NCI-H1092 treated with DMSO at 0.1 percent for 48 hours (cell line): Measurements from ENCODE around the gene ERICH3.

Experiments
- DNase-seq: peaks from one replicate; lab custom pipeline; 2025; lab: John Stamatoyannopoulos, UW

The ERICH3 gene

DNA sequence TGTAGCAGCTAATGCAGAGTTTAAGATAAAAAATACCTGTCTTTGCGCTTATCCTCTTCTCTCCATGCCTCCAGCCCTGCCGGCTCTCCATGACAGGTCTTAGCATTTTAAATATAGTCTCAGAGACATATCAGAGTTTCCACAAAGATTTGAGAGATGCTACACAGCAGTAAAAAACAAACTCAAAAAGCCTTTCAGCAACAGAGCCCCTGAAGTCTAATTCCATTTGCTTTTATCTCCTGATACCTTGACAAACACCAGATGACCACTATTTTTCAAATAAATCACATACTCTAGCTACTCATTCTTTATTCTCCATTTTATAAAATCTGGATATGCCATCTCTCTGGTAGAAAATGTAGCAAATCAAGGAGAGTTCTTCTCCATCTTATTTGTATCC lies 81.6 kb downstream of the ERICH3 start:
- DNase-seq: no peak

DNA sequence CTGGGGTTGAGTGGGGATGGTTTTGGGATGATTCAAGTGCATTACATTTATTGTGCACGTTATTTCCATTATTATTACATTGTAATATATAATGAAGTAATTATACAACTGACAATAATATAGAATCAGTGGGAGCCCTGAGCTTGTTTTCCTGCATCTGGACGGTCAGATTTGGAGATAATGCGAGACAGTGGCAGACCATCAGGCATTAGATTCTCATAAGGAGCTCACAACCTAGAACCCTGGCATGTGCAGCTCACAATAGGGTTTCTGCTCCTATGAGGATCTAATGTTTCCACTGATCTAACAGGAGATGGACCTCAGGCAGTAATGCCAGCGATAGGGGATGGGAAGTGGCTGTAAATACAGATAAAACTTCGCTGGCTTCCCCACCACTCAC lies 83.3 kb downstream of the ERICH3 start:
- DNase-seq: no peak

DNA sequence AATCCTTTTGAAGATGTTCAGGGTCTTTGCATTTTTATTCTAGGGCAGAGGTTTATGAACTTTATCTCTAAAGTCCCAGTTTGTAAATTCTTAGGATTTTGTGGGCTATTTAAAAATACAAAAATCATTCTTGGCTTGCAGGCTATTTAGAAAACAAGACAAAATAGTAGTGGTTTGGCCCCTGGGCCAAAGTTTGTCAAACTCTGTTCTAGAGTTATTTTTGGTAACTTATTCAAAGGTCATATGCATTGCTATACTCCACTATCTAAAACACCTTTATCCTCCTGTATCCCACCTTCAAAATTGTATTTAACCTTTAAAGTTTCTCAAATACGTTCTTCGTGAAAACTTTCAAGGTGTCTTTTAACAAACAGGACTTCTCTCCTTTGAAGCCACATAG lies 85.7 kb downstream of the ERICH3 start:
- no peak for DNase-seq

DNA sequence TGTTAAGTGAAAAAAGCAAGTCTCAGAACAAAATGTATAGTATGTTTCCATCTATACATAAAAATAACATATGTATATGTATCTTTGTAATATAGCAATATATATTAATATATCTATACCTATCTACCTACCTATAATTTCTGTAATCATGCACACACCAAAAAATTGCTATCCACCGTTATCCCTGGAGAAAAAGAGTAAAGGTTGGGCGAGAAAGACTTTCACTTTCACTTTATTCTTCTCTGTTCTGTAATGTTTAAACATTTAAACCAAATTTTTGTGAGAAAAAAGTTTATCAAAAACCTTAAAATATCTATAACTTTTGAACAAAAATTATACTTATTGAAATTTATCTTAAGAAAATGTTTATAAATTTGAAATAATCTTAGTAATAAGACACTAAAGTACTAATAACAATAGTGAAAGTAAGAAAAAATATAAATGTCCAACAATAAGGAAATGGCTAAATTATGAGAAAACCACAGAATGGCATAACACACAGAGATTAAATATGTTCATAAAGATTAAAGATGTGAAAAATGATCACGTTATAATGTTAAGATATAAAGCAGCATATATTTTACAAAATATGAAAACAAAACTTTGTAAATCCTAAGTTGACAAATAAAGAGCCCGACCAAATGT lies 87.2 kb downstream of the ERICH3 start:
- no peak for DNase-seq

DNA sequence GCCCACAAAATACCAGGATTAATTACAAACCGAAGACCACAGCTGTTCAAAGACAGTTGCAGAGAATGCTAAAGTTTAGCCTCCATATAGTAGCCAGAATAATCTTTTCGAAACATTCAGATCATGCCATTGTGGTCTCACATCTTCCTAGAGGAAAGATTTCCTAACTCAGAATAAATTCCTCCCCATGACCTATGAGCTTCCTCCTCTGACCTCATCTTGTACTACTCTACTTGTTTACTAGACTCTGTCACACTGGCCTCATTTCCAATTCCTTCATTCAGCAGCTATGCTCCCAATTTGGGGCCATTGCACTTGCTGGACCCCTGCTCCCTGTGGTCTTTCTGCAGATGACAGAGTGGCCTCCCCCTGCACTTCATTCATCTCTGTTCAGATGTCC lies 89.4 kb downstream of the ERICH3 start:
- no peak for DNase-seq

DNA sequence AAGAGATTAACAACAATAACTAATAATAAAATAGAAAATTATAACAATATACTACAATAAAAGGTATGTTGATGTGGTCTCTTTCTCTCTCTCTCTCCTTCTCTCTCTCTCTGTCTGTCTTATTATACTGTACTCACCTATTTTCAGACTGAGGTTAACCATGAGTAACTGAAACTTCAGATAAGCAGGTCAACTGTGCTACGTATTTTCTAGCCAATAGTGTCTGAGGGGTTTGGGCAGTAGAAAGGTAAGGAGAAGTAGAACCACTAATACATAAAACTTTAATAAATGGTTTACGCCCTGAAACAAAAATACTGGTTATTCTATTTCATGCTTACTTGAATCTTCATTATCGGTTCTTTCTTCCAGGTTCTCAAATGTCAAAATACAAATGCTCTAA lies 90.2 kb downstream of the ERICH3 start:
- DNase-seq: no peak

DNA sequence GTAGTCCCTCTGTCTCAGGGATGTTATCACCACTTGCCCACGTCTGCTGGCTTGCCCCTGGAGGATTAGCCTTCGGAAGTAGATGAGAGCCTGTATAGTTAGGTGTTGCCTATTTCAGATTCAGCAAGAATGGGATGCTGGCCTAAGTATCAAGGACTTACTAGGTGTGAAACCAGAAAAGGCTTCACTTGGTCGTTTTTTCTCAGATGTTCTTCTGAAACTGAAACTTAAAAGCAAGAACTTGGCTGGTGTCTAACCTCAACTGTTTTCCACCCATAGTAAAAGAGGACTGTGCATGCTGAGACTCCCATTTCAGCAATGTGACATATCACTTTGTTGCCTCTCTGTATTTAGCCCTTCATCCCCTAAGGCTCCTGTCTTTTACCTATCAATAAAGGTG lies 94.2 kb downstream of the ERICH3 start:
- DNase-seq: no peak

DNA sequence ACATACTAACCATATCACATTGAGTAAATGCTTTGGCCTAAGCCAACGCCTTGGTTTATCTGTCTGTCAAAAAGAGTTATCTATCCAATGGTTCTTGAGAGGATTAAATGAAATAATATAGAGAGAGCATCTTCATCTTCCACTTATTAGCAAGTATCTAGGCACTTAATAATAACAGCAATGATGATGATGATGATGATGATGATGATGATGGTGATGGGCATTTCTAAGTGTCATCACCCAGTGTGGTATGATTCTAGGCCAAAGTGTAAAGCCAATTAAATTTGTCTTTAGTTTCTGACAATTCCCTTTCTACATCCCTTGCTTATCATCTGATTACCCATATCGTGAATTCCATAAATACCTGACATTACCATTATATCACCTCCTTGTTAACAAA lies 95.5 kb downstream of the ERICH3 start:
- no peak for DNase-seq

DNA sequence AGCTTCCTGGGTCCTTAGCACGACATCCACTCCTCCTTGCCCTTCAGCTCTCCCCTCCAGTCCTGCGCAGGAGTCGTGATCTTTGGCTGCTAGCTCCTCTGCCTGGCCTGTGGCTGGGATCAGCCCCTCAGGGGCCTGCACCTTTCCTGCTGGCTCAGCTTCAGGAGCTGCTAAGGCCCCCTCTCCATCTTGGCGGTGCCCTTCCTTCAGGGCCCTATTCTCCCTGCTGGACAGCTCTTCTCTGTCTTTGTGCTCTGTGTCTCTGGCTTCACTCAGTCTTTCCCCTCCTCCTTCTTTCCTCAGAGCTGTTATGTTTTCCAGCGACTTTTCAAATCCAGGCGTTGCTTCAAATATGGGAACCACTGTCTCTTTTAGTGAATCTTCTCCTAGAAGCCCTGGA lies 101.7 kb downstream of the ERICH3 start:
- no peak for DNase-seq

DNA sequence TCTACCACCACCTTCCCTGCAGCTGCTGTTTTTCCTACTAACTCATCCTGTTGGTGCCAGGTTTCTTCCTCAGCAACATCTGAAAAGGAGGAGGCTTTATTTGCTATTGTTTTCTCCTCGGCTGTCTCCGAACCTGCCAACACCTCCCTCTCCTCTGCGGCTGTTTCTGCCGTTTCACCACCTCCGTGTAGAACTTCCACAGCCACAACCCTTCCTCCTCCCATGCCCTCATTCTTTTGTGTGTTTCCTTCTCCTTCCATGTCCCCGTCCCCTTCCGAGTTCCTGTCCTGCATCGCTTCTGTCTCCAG lies 102.1 kb downstream of the ERICH3 start:
- no peak for DNase-seq

DNA sequence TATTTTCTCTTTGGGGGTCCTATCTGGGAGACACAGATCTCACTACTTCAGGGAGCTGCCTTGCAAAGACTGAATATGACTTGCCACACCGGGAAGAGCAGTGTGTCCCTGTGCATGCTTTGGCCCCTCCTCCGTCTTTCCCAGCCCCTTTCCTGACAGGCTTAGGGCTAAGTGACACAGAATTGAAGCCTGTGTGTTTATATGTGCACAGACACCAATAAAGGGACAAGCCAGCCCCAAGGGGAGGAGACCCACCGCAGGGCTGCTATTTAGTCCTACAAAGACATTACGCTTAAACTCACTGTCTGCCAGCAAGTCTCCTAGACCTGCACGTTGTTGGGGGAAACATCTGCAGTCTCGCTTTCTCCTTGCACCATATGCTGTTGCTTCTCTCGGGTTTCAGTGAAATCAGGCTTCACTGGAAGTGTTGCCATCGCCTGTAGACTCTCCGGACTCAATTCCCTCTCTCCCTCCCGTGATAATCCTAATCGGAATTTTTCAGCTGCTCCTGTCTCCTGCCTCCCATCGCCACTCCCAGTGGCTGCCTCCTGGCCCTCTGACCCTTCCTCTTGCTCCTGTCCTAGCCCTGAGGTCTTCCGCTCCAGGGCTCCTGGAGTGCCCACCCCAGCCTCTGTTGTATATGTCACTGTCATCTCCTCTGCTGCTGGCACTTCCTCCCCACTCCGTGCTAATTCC lies 102.6 kb downstream of the ERICH3 start:
- no peak for DNase-seq

DNA sequence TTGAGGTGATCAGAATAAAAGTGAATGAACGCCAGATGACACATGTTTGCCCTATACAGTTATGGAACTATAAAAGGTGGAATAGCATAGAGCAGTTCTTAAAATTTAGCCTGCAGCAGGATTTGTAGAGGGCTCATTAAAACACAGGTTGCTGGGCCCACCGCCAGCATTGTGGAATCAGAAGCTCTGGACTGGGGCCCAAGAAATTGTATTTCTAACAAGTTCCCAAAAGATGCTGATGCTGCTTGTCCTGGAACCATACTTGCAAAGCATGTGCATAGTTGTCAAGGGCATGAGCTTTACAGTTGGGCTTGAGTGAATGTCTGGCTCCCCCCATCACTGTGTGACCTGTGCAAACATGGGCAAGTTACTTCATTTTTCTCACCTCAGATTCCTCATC lies 123.7 kb downstream of the ERICH3 start:
- DNase-seq: no peak

DNA sequence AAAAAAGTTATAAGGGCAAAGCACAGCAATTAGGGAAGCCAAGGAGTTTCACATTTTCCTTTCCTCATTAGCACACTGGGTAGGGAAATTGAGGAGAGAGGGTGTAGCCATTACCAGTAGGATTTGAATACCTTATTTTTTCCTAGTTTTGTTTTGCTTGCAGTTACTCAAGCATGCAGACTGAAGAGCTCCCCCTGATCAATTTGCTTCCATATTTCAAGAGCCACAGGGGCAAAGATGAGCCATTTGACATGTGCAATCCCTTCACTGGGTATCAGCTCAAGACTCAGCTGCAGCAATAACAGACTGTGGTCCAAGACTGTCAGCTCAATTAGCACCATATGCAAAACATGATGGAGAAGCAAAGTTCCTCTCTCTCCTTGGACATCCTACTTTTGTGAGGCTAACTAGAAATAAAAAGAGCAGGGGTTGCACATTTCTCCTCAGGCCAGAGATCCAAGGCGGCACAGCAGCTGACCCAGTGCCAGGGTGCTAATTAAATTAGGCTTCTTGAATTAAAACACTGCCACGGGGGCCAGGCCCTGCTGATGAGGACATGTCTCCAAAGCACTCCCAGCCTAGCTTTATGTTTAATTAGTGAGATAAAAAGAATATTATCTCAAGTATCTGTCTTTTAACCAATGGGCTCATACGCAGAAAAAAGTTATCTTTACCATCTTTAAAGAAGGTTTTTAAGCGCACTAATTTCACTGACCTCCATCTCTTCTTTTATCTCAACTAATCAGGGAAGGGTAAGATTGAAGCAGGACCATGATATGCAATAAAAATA lies 124.4 kb downstream of the ERICH3 start:
- no peak for DNase-seq

DNA sequence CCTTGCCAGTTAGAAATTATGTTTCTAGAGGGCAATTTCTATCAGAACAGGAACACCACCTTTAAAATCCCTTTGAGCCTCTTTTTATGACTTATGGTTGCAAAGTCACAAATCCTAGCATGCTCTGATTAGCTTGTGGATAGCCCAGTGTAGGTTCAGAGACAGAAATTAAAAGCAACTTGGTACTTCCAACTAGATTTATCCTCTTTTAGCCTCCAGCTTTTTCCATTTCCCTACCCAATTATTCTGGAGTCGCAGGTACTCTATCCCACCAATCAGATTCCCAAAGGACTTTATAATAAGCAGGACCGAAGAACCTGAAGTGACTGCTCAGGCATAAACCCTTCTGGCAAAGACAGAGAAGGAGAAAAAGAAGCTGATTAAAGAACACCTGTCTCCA lies 127.8 kb downstream of the ERICH3 start:
- no peak for DNase-seq

DNA sequence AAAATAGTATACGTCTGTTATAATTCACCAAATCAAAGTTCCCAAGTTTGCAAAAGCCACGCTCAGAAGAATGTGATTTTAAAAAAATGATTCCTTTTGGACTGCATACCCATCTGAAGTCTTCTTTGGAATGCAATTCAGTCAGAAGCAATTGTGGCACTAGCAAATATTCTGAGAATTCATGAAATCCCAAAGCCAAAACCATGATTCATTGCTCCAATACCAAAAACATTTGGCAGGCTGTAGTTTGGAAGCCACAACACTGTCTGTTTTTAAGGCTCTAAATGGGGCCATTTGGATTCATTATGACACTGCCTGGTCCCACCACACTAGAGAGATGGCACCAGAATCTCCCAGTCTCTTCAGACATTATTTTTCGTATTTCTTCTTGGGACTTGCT lies 139.4 kb downstream of the ERICH3 start:
- no peak for DNase-seq

DNA sequence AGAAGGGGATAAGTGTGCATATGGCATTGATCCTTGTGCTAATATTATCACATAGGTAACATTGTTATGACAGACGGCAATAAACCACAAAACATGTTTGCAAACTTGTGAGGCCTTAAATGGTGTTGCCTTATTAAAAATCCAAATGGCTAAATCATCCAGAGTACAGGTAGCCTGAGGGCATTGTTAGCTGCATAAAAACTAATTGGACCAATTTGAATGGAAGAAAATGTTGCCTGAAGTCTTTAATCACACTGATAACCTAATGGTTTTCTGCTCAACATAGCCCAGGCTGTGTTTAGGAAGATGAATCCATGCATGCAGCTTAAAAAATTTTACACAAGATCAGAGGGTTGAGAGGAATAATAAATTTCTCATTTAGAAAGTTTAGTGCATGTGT lies 141.8 kb downstream of the ERICH3 start:
- DNase-seq: no peak

DNA sequence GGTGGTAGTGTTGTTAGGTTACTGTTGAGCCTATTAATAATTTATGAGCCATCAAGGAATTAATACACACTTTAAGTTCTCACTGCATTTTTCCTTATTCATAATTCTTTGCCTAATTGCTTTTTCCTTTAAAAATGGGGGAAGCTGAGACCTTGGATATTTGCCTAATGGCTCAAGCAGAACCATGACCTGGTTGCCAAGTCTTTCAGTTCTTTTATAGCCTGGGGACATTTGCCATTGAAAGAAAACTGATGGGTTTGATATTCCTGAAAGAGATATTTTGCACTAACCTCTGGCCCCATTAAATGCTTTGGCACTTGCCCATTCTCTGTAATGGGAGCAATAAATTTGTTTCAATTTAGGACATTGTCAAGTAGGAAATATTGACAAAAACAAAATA lies 142.7 kb downstream of the ERICH3 start:
- peak; percentile 10 for DNase-seq

DNA sequence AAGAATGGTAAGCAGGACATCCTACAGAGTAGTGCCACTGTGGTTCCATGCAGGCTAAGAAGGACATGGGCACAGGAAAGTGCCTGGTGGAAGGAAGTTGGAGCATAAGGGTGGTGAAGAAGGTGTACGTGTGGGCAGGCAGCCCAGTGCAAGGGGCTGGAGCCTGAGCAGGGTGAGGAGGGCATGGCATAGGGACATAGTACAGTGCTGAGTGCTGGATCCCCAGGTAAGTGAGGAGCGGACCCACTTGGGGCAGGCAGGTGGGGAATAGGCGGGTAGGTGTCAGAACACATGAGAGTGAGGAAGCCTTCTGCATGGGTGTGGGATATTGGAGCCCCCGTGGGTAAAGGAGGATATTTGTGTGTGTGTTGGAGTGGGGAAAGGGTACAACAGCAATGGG lies 145.5 kb downstream of the ERICH3 start:
- no peak for DNase-seq

DNA sequence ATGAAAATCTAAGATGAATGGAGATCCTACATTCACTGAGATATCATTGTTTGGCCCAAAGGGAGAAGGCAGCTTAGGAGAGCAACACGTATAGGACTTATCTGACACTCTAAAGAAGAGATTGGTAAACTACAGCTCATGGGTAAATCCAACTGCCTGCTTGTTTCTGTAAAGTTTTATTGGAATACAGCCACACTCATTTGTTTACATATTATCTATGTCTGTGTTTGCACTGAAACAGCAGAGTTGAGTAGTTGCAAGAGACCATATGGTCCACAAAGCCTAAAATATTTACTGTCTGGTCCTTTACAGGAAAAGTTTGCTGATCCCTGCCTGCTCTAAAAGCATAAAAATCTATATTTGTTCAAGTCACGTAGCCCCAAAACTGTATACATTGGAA lies 146.9 kb downstream of the ERICH3 start:
- peak; percentile 8 for DNase-seq

DNA sequence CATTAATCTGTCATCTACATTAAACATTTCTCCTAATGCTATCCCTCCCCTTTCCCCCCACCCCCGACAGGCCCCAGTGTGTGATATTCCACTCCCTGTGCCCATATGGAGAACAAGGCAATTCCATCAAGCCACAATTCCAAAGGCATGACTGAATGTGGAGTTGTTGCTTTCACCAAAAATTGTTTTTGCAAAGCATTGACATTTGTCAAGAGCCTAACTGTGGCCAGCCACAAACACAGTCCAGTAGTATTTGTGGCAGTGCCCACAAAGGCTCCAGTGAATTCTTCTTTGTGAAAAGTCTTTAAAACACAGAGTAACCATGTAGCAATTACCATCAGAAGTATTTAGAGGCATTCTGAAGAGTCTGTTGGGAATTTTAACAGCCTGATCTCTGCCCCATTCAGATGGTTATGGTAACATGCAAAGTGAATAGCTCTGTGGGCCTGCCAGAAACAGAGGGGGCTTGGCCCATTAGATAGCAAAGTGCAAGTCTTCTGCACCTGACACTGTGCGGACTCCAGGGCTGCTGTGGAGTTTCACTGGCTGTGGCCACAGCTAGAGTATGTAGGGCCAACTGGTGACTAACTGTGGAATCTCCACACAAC lies 149.6 kb downstream of the ERICH3 start:
- no peak for DNase-seq

DNA sequence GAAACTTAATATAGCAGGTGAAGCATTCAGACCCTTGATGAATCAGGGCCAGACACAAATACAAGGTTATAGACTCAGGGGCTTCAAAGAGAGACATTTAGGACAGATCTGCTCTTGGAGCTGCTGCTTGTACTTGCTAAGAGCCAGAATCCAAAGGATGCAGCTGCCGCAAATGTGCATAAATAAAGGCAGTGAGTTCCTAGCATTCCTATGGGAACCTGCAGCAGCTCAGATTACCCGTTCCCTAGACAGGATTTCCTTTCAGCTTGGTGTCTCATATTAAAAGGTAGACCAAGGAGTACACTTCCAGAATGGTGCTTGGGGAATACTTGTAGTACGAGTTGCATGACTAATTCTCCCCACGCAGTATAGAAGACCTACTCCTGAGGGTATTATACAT lies 151.4 kb downstream of the ERICH3 start:
- no peak for DNase-seq
